ENCODE measurements around the gene GASK1A.

GRCh38 chr3:43077707-43078106, 98.6 kb downstream of the GASK1A start:
- TF ChIP-seq, protein P1, sequence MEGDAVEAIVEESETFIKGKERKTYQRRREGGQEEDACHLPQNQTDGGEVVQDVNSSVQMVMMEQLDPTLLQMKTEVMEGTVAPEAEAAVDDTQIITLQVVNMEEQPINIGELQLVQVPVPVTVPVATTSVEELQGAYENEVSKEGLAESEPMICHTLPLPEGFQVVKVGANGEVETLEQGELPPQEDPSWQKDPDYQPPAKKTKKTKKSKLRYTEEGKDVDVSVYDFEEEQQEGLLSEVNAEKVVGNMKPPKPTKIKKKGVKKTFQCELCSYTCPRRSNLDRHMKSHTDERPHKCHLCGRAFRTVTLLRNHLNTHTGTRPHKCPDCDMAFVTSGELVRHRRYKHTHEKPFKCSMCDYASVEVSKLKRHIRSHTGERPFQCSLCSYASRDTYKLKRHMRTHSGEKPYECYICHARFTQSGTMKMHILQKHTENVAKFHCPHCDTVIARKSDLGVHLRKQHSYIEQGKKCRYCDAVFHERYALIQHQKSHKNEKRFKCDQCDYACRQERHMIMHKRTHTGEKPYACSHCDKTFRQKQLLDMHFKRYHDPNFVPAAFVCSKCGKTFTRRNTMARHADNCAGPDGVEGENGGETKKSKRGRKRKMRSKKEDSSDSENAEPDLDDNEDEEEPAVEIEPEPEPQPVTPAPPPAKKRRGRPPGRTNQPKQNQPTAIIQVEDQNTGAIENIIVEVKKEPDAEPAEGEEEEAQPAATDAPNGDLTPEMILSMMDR (IDR thresholded peaks at IDR 0.05), result no peak
- no peak for TF ChIP-seq POLR2A (IDR thresholded peaks at IDR 0.05)
